SU-DHL-6 (cell line): Measurements from ENCODE around the gene PPFIA2.

Experiments used
- H2AFZ ChIP-seq: fragments of 200-600 bp; sonication (generic); 2 replicates; pipeline ENCODE4 v1.6.1; 2014; ENCODE audit warnings: low read depth, mild to moderate bottlenecking, moderate library complexity, mixed read lengths, antibody characterized with exemption, low read length; ENCODE audit not compliant: severe bottlenecking
- H3F3A ChIP-seq: fragments of 200-600 bp; shearing (Covaris generic); 2 replicates; pipeline ENCODE4 v1.6.0; 2016; ENCODE audit warnings: antibody characterized with exemption, mild to moderate bottlenecking; ENCODE audit not compliant: insufficient read depth
- H3K27ac ChIP-seq: fragments of 200-600 bp; sonication (generic); 2 replicates; pipeline ENCODE4 v1.5.1; 2016; ENCODE audit warnings: low read depth, mild to moderate bottlenecking, low read length, moderate library complexity, mixed read lengths
- H3K27me3 ChIP-seq: fragments of 200-600 bp; sonication (generic), shearing (Covaris generic); 2 replicates; pipeline ENCODE4 v1.6.0; 2014; ENCODE audit warnings: mild to moderate bottlenecking, low read length
- H3K36me3 ChIP-seq: fragments of 200-600 bp; sonication (generic); 2 replicates; pipeline ENCODE4 v1.6.1; 2014; ENCODE audit warnings: mild to moderate bottlenecking, low read length, mixed read lengths
- H3K4me2 ChIP-seq: fragments of 300-600, 200-600 bp; shearing (Covaris generic), sonication (generic); 2 replicates; pipeline ENCODE4 v1.6.0; 2014; ENCODE audit warnings: low read length, low read depth, mild to moderate bottlenecking; ENCODE audit not compliant: poor library complexity, severe bottlenecking
- H3K4me3 ChIP-seq: fragments of 200-600 bp; sonication (generic); 2 replicates; pipeline ENCODE4 v1.5.1; 2014; ENCODE audit warnings: antibody characterized with exemption, low read length, mild to moderate bottlenecking, mixed read lengths; ENCODE audit not compliant: insufficient read depth, poor library complexity, severe bottlenecking
- H3K79me2 ChIP-seq: fragments of 200-600 bp; sonication (generic); 2 replicates; pipeline ENCODE4 v1.6.1; 2014; ENCODE audit warnings: mild to moderate bottlenecking, low read length, moderate library complexity; ENCODE audit not compliant: insufficient read depth
- H3K9ac ChIP-seq: fragments of 200-600 bp; sonication (generic); 2 replicates; pipeline ENCODE4 v1.7.0; 2014; ENCODE audit warnings: mild to moderate bottlenecking, low read length
- H3K9me2 ChIP-seq: fragments of 200-600 bp; sonication (generic); replicated peaks from 2 replicates; pipeline ENCODE4 v1.6.1; 2014; ENCODE audit warnings: low read length; ENCODE audit not compliant: insufficient read depth
- H3K9me3 ChIP-seq: fragments of 200-600 bp; sonication (generic); 2 replicates; pipeline ENCODE4 v1.6.1; 2014; ENCODE audit warnings: low read length, mixed read lengths; ENCODE audit not compliant: insufficient read depth
- H4K20me1 ChIP-seq: fragments of 200-600 bp; sonication (generic); 2 replicates; pipeline ENCODE4 v1.6.1; 2014; ENCODE audit warnings: low read depth, mild to moderate bottlenecking, antibody characterized with exemption, low read length, moderate library complexity, mixed read lengths
- CTCF ChIP-seq: fragments of 200-600 bp; sonication (generic); IDR thresholded peaks from one replicate; pipeline ENCODE4 v1.5.1; 2017; ENCODE audit warnings: antibody characterized with exemption, mild to moderate bottlenecking, low read length, moderate library complexity; ENCODE audit not compliant: insufficient read depth, poor library complexity, severe bottlenecking
- EZH2phosphoT487 ChIP-seq: fragments of 200-600 bp; sonication (generic), shearing (Covaris generic); conservative IDR thresholded peaks from 2 replicates; pipeline ENCODE4 v1.6.1; 2018; ENCODE audit warnings: mild to moderate bottlenecking, antibody characterized with exemption, low read length, moderate library complexity, mixed read lengths

The PPFIA2 gene

GRCh38 chr12:81255947-81256346 lies 503.2 kb downstream of the PPFIA2 start:
- H3K36me3 ChIP-seq = no peaks in the 10 kb centered on the region
- no peak overlapping the region for H2AFZ ChIP-seq
- no peak overlapping the region for H3K4me3 ChIP-seq
- no peaks in the 10 kb centered on the region for H3K79me2 ChIP-seq
- no peaks in the 10 kb centered on the region for H4K20me1 ChIP-seq
- no peaks in the 10 kb centered on the region for H3F3A ChIP-seq
- H3K27me3 ChIP-seq = no peaks in the 10 kb centered on the region
- H3K27ac ChIP-seq = no peak overlapping the region
- TF ChIP-seq CTCF (no peak), EZH2phosphoT487 (no peak)
- no peaks in the 10 kb centered on the region for H3K9me3 ChIP-seq
- no peaks in the 10 kb centered on the region for H3K9me2 ChIP-seq
- H3K9ac ChIP-seq = no peak overlapping the region
- H3K4me2 ChIP-seq = no peak overlapping the region

- no peaks in the 10 kb centered on the region for H3K9me3 ChIP-seq
- H3K4me3 ChIP-seq = no peak overlapping the region
- no peaks in the 10 kb centered on the region for H3K9me2 ChIP-seq
- no peaks in the 10 kb centered on the region for H3F3A ChIP-seq
- H3K79me2 ChIP-seq = no peaks in the 10 kb centered on the region
- no peak overlapping the region for H3K9ac ChIP-seq
- no peaks in the 10 kb centered on the region for H4K20me1 ChIP-seq
- no peak overlapping the region for H3K4me2 ChIP-seq
- no peak overlapping the region for H3K27ac ChIP-seq
- no peak overlapping the region for H2AFZ ChIP-seq
- no peaks in the 10 kb centered on the region for H3K27me3 ChIP-seq
- TF ChIP-seq CTCF = no peak
- TF ChIP-seq EZH2phosphoT487 = no peak
- H3K36me3 ChIP-seq = no peaks in the 10 kb centered on the region
Observed at GRCh38 chr12:81255456-81255855, 503.7 kb downstream of the PPFIA2 start.

- no peak overlapping the region for H3K9ac ChIP-seq
- TF ChIP-seq CTCF = no peak
- TF ChIP-seq EZH2phosphoT487 = no peak
- no peak overlapping the region for H3K4me2 ChIP-seq
- no peak overlapping the region for H3K4me3 ChIP-seq
- H3K9me3 ChIP-seq = no peaks in the 10 kb centered on the region
- no peak overlapping the region for H3K27ac ChIP-seq
- no peaks in the 10 kb centered on the region for H4K20me1 ChIP-seq
- H3K9me2 ChIP-seq = no peaks in the 10 kb centered on the region
- no peaks in the 10 kb centered on the region for H3K79me2 ChIP-seq
- H3K27me3 ChIP-seq = no peaks in the 10 kb centered on the region; the same call in 1 of the 2 replicates
- H3K36me3 ChIP-seq = no peaks in the 10 kb centered on the region
- no peak overlapping the region for H2AFZ ChIP-seq
- no peaks in the 10 kb centered on the region for H3F3A ChIP-seq
Observed at GRCh38 chr12:81253360-81253759, 505.8 kb downstream of the PPFIA2 start.

GRCh38 chr12:81252228-81252627 lies 506.9 kb downstream of the PPFIA2 start:
- H3K36me3 ChIP-seq = no peaks in the 10 kb centered on the region
- no peaks in the 10 kb centered on the region for H3K9me2 ChIP-seq
- no peak overlapping the region for H3K27ac ChIP-seq
- H3K27me3 ChIP-seq = no peaks in the 10 kb centered on the region; the same call in 1 of the 2 replicates
- no peaks in the 10 kb centered on the region for H3K79me2 ChIP-seq
- no peak overlapping the region for H3K4me2 ChIP-seq
- no peak overlapping the region for H2AFZ ChIP-seq
- no peak overlapping the region for H3K9ac ChIP-seq
- H3K9me3 ChIP-seq = no peaks in the 10 kb centered on the region
- H3F3A ChIP-seq = no peaks in the 10 kb centered on the region
- H3K4me3 ChIP-seq = no peak overlapping the region
- H4K20me1 ChIP-seq = no peaks in the 10 kb centered on the region
- TF ChIP-seq CTCF = no peak
- TF ChIP-seq EZH2phosphoT487 = no peak
